ENCODE measurements around the gene H3-3A. TPM values are rescaled to one million over a fixed set of nuclear protein-coding genes. Genes with fewer than 3 reads are reported as not detected.

Gene H3-3A
- polyA plus RNA-seq, 2 of the 4 experiments (the other 2 are of a cell fraction): 457 to 530 TPM

DNA sequence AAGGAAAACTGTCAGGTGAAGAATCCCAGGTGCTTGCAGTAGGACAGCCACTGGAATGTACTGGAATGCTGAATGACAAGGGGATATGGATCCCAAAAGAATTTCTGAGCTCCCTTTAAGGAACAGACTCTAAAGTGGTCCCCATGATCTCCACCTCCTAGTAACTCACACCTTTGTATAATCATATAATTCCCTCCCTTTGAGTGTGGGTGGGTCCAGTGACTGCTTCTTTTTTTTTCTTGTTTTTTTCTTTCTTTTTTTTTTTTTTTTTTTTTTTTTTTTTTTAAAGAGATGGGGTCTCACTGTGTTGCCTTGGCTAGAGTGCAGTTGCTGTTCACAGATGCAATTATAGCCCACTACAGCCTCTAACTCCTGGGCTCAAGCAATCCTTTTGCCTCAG is 28.5 kb upstream of the H3-3A start:
- DNase-seq (ENCODE audit: low read depth in 1 of 2, low spot score in 1 of 2) (no peak), ATAC-seq (no peak), FAIRE-seq (no peak)
- no peaks in the 10 kb centered on the region for H3K9me3 ChIP-seq
- H3K4me2 ChIP-seq: no peak overlapping the region
- no peaks in the 10 kb centered on the region for H3K4me1 ChIP-seq
- no peak for TF ChIP-seq HOXB5 (CRISPR knock-in tag; IDR thresholded peaks at IDR 0.05)
- no peak for TF ChIP-seq KDM1A (IDR thresholded peaks at IDR 0.05; ENCODE audit: low read depth)
- no peak for TF ChIP-seq NR3C1 (IDR thresholded peaks at IDR 0.05)
- TF ChIP-seq CBX2 (IDR thresholded peaks at IDR 0.05; ENCODE audit: borderline replicate concordance, low read depth): no peak
- TF ChIP-seq HOXB13 (CRISPR knock-in tag; IDR thresholded peaks at IDR 0.05; ENCODE audit: low read depth): no peak
- TF ChIP-seq, protein P1, sequence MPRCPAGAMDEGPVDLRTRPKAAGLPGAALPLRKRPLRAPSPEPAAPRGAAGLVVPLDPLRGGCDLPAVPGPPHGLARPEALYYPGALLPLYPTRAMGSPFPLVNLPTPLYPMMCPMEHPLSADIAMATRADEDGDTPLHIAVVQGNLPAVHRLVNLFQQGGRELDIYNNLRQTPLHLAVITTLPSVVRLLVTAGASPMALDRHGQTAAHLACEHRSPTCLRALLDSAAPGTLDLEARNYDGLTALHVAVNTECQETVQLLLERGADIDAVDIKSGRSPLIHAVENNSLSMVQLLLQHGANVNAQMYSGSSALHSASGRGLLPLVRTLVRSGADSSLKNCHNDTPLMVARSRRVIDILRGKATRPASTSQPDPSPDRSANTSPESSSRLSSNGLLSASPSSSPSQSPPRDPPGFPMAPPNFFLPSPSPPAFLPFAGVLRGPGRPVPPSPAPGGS (IDR thresholded peaks at IDR 0.05): no peak
- CTCF ChIA-PET: interaction anchor here (1.7 to 2.9 kb wide), 2 partner anchors 11 to 31 kb away, joined by 7 to 9 read pairs; no protein-coding TSS in a partner anchor
- POLR2A ChIA-PET: no interaction called here
- H3K4me3 ChIP-seq: no peak overlapping the region
- no peak overlapping the region for H3K27ac ChIP-seq

DNA sequence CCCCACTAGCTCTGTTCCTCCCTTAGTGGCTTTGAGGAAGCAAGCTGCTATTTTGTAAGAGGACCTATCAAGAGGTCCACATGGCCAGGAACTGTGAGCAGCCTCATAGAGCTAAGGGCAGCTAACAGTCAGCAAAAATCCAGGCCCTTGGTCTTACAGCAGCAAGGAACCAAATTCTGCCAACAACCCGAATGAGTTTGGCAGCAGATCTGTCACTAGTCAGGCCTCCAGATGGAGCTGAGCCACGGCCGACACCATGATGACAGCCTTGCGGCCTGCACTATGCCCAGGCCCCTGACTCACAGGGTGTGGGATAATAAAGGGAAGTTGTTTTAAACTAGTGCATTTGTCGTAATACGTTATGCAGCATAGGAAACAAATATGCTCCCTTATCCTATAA is 28.0 kb upstream of the H3-3A start:
- DNase-seq (ENCODE audit: low read depth in 1 of 2, low spot score in 1 of 2) (no peak), ATAC-seq (no peak), FAIRE-seq (no peak)
- TF ChIP-seq ESRRA (IDR thresholded peaks at IDR 0.05; ENCODE audit: borderline replicate concordance, low read length) (no peak), FOSL2 (IDR thresholded peaks at IDR 0.05) (no peak), FOSL2 (CRISPR knock-in tag; IDR thresholded peaks at IDR 0.05) (no peak)
- WGBS (ENCODE audit: missing lambda C conversion rate): 72% methylated on average over 6 of the region's 6 CpGs
- no peaks in the 10 kb centered on the region for H3K4me1 ChIP-seq
- ChIA-PET POLR2A (no interaction called here), CTCF (interaction anchor here (0.5 to 2.9 kb wide), 3 partner anchors 11 to 31 kb away, joined by 3 to 9 read pairs (median 7); no protein-coding TSS in a partner anchor)
- H3K27ac ChIP-seq: no peak overlapping the region
- no peaks in the 10 kb centered on the region for H3K9me3 ChIP-seq
- H3K4me2 ChIP-seq: no peak overlapping the region
- H3K4me3 ChIP-seq: no peak overlapping the region

DNA sequence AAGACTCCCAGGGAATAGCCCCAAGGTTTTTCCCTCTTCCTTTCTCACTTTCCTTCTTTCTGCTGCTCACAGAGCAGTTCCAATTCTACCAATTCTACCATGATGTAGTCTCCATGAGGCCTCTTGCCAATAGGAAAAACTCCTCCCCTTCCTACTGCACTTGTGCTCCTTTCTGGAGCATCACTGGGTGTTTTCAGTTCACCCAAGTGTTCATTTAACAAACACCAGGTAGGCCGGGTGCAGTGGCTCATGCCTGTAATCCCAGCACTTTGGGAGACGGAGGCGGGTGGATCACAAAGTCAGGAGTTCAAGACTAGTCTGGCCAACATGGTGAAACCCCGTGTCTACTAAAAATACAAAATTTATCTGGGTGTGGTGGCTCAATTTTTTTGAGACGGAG is 26.6 kb upstream of the H3-3A start:
- ChIA-PET CTCF (no interaction called here), POLR2A (no interaction called here)
- 86% methylated on average over 5 of the region's 5 CpGs for whole genome bisulfite sequencing (ENCODE audit: missing lambda C conversion rate)
- ATAC-seq (no peak), DNase-seq (ENCODE audit: low read depth in 1 of 2, low spot score in 1 of 2) (no peak), FAIRE-seq (no peak)
- no peak for TF ChIP-seq ZSCAN20 (CRISPR knock-in tag; IDR thresholded peaks at IDR 0.05)
- no peak for TF ChIP-seq POLR2AphosphoS2 (conservative IDR thresholded peaks at IDR 0.05; ENCODE audit: low read length)
- no peak for TF ChIP-seq GATA3 (IDR thresholded peaks at IDR 0.05; ENCODE audit: borderline replicate concordance)
- no peak for TF ChIP-seq RFX5 (IDR thresholded peaks at IDR 0.05)
- Histone ChIP-seq H3K4me1 (no peaks in the 10 kb centered on the region), H3K27ac (no peak overlapping the region), H3K4me2 (no peak overlapping the region), H3K4me3 (no peak overlapping the region), H3K9me3 (no peaks in the 10 kb centered on the region)

DNA sequence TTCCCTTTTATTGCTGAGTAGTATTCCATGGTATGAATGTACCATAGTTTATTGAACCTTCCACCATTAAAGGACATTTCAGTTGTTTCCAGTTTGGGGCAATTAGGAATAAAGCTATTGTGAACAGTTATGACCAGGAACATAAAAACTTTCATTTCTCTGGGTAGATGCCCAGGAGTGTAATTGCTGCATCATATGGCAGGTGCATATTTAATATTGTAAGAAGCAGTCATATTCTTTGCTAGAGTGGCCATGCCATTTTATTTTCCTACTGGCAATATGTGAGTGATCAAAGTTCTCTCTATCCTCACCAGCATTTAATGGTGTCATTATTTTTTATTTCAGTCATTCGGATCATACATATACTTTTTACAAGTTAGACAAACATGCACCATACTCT is 23.9 kb upstream of the H3-3A start:
- WGBS (ENCODE audit: missing lambda C conversion rate): 89% methylated on average over 1 of the region's 1 CpG
- ChIA-PET POLR2A (no interaction called here), CTCF (no interaction called here)
- no peaks in the 10 kb centered on the region for H3K4me1 ChIP-seq
- no peak overlapping the region for H3K4me2 ChIP-seq
- no peaks in the 10 kb centered on the region for H3K9me3 ChIP-seq
- no peak overlapping the region for H3K4me3 ChIP-seq
- no peak overlapping the region for H3K27ac ChIP-seq
- DNase-seq (ENCODE audit: low read depth in 1 of 2, low spot score in 1 of 2) (no peak), ATAC-seq (no peak), FAIRE-seq (no peak)
- TF ChIP-seq BHLHE40 (IDR thresholded peaks at IDR 0.05; ENCODE audit: low read depth, low read length): no peak
- no peak for TF ChIP-seq RNF2 (IDR thresholded peaks at IDR 0.05; ENCODE audit: borderline replicate concordance, low read depth)
- TF ChIP-seq, protein P2, sequence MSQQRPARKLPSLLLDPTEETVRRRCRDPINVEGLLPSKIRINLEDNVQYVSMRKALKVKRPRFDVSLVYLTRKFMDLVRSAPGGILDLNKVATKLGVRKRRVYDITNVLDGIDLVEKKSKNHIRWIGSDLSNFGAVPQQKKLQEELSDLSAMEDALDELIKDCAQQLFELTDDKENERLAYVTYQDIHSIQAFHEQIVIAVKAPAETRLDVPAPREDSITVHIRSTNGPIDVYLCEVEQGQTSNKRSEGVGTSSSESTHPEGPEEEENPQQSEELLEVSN (IDR thresholded peaks at IDR 0.05; ENCODE audit: borderline replicate concordance, low read depth): no peak
- no peak for TF ChIP-seq RCOR1 (IDR thresholded peaks at IDR 0.05; ENCODE audit: low read depth, low read length)
- no peak for TF ChIP-seq HOXB5 (CRISPR knock-in tag; IDR thresholded peaks at IDR 0.05)
- TF ChIP-seq, protein P3, sequence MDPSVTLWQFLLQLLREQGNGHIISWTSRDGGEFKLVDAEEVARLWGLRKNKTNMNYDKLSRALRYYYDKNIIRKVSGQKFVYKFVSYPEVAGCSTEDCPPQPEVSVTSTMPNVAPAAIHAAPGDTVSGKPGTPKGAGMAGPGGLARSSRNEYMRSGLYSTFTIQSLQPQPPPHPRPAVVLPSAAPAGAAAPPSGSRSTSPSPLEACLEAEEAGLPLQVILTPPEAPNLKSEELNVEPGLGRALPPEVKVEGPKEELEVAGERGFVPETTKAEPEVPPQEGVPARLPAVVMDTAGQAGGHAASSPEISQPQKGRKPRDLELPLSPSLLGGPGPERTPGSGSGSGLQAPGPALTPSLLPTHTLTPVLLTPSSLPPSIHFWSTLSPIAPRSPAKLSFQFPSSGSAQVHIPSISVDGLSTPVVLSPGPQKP (IDR thresholded peaks at IDR 0.05; ENCODE audit: low read depth, low read length): no peak
- no peak for TF ChIP-seq HOXB13 (CRISPR knock-in tag; IDR thresholded peaks at IDR 0.05; ENCODE audit: low read depth)
- no peak for TF ChIP-seq JUNB (IDR thresholded peaks at IDR 0.05)
- TF ChIP-seq GATA3 (IDR thresholded peaks at IDR 0.05; ENCODE audit: borderline replicate concordance): no peak
- no peak for TF ChIP-seq NFE2L2 (conservative IDR thresholded peaks at IDR 0.05; ENCODE audit: low read length)
- no peak for TF ChIP-seq NR3C1 (IDR thresholded peaks at IDR 0.05)
- TF ChIP-seq CHD4 (IDR thresholded peaks at IDR 0.05; ENCODE audit: borderline replicate concordance): no peak
- no peak for TF ChIP-seq FOSB (CRISPR knock-in tag; IDR thresholded peaks at IDR 0.05)
- TF ChIP-seq ESRRA (IDR thresholded peaks at IDR 0.05; ENCODE audit: borderline replicate concordance, low read length): no peak
- no peak for TF ChIP-seq HDAC2 (IDR thresholded peaks at IDR 0.05)
- TF ChIP-seq TFCP2L1 (CRISPR knock-in tag; IDR thresholded peaks at IDR 0.05): no peak
- no peak for TF ChIP-seq NPAS2 (CRISPR knock-in tag; IDR thresholded peaks at IDR 0.05; ENCODE audit: borderline replicate concordance)

Measured in A549 (cell line).